Fibroblast of lung (primary cell): ENCODE measurements around the gene GPC5. TPM values are rescaled to one million over a fixed set of nuclear protein-coding genes. Genes with fewer than 3 reads are reported as not detected.

Experiments used
- DNase-seq, 2 donors: peaks; one replicate each; pipeline versions ENCODE4 v3.0.0 to v3.0.0-alpha.2; 2010; ENCODE audit warnings: low read depth in 2 of 2
- H2AFZ ChIP-seq: 2 replicates; pipeline ENCODE4 v1.5.1; 2012; ENCODE audit warnings: low read length, control low read depth, inconsistent platforms
- H3K27ac ChIP-seq: 2 replicates; pipeline ENCODE4 v1.5.1; 2011; ENCODE audit warnings: low read length, control low read depth; ENCODE audit not compliant: insufficient read depth
- H3K27me3 ChIP-seq: 2 replicates; pipeline ENCODE4 v1.5.1; 2011; ENCODE audit warnings: mild to moderate bottlenecking, low read length; ENCODE audit not compliant: control insufficient read depth, insufficient read depth
- H3K36me3 ChIP-seq: 2 replicates; pipeline ENCODE4 v1.5.1; 2011; ENCODE audit warnings: low read length; ENCODE audit not compliant: control insufficient read depth, insufficient read depth
- H3K4me1 ChIP-seq: 2 replicates; pipeline ENCODE4 v1.5.1; 2011; ENCODE audit warnings: low read length; ENCODE audit not compliant: control insufficient read depth, insufficient read depth; ENCODE audit errors: extremely low read depth
- H3K4me2 ChIP-seq: 2 replicates; pipeline ENCODE4 v1.5.1; 2011; ENCODE audit warnings: low read length, control low read depth; ENCODE audit not compliant: insufficient read depth; ENCODE audit errors: extremely low read depth
- H3K4me3 ChIP-seq, 4 experiments: fragments of 200-600 bp in 1 of 4; sonication (generic) in 1 of 4; replicated peaks in 1 of 4; 2 replicates each; pipeline ENCODE4 v1.5.1; 2011 to 2016; ENCODE audit warnings: low read length in 4 of 4, low read depth in 3 of 4, mild to moderate bottlenecking in 3 of 4, control low read depth in 2 of 4, inconsistent platforms in 1 of 4, mixed read lengths in 1 of 4; ENCODE audit not compliant: insufficient read depth in 1 of 4; ENCODE audit errors: control extremely low read depth in 1 of 4
- H3K79me2 ChIP-seq: 2 replicates; pipeline ENCODE4 v1.5.1; 2012; ENCODE audit warnings: mild to moderate bottlenecking, low read length, inconsistent platforms; ENCODE audit not compliant: control insufficient read depth, insufficient read depth
- H3K9ac ChIP-seq: 2 replicates; pipeline ENCODE4 v1.5.1; 2011; ENCODE audit warnings: mild to moderate bottlenecking, low read length, control low read depth; ENCODE audit not compliant: insufficient read depth
- H3K9me3 ChIP-seq: 2 replicates; pipeline ENCODE4 v1.5.1; 2012; ENCODE audit warnings: low read depth, low read length; ENCODE audit not compliant: control insufficient read depth, insufficient read depth
- H4K20me1 ChIP-seq: 2 replicates; pipeline ENCODE4 v1.5.1; 2011; ENCODE audit warnings: low read length; ENCODE audit not compliant: control insufficient read depth, insufficient read depth; ENCODE audit errors: extremely low read depth
- CTCF ChIP-seq, 2 donors: IDR thresholded peaks in 1 of 2; conservative IDR thresholded peaks in 1 of 2; 1 replicate in 1 of 2; 2 replicates in 1 of 2; pipeline ENCODE4 v1.5.1; 2011 to 2012; ENCODE audit warnings: low read length in 2 of 2, control low read depth in 1 of 2, inconsistent platforms in 1 of 2, low read depth in 1 of 2, mild to moderate bottlenecking in 1 of 2
- EZH2 ChIP-seq: IDR thresholded peaks from 2 replicates; pipeline ENCODE4 v1.5.1; 2012; ENCODE audit warnings: low read length, control low read depth, mild to moderate bottlenecking; ENCODE audit errors: missing control alignments
- polyA plus RNA-seq, 2 donors: library from polyadenylated mRNA; depleted of rRNA in 1 of 2; stranded (reverse) in 1 of 2; unstranded in 1 of 2; fragments of >200 nt; gene quantifications; 2 replicates each; pipeline ENCODE4 v1.2.1, GENCODE V29; 2011 to 2012; ENCODE audit warnings: missing spikeins in 1 of 2
- total RNA-seq: library from RNA; depleted of rRNA; stranded (reverse); fragments of >200 nt; gene quantifications from 2 replicates; pipeline ENCODE4 v1.2.1, GENCODE V29; 2014

Gene GPC5
- total and polyA plus RNA-seq, 2 donors (not counting 1 experiment from before 2014, with no cell fraction given): 0.17 TPM; not detected in 1

DNA sequence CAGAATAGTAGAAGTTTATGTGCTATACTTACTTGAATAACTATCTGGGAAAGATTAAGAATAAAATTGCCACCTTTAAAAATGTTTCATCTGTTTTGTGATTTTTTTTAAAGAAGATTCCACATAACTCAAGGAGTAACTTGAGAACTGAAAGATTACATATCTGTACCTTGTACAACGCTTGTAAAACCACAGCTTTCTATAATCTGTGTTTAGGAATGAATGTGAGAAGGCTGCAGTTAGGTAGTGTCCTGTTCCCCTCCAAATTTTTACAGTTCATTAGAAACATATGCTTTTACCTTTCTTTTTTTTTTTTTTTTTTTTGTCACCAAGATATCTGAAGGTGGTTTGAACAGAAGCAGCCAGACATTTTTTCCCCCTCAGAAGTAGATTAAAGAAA is 1515.4 kb downstream of the GPC5 start:
- H2AFZ ChIP-seq: no peak overlapping the region
- TF ChIP-seq EZH2 (no peak), CTCF (conservative IDR thresholded peaks at IDR 0.05 in 1 of 2, IDR thresholded peaks at IDR 0.05 in 1 of 2; ENCODE audit: low read depth in 1 of 2, low read length in 2 of 2) (no peak)
- H3K27me3 ChIP-seq: no peaks in the 10 kb centered on the region
- DNase-seq: no peak
- no peaks in the 10 kb centered on the region for H3K9me3 ChIP-seq
- no peaks in the 10 kb centered on the region for H3K4me1 ChIP-seq
- H4K20me1 ChIP-seq: no peaks in the 10 kb centered on the region
- no peak overlapping the region for H3K4me2 ChIP-seq
- no peaks in the 10 kb centered on the region for H3K36me3 ChIP-seq
- H3K79me2 ChIP-seq: no peaks in the 10 kb centered on the region
- no peak overlapping the region for H3K4me3 ChIP-seq
- no peak overlapping the region for H3K27ac ChIP-seq
- H3K9ac ChIP-seq: no peak overlapping the region

Other genes with a start within 250 kb of the GPC5 start
- gene MIR17HG, start 50.9 kb upstream of the GPC5 start, total RNA-seq: 3.3 and 6.2 TPM in 2 replicates
- gene MIR17HG, start 50.9 kb upstream of the GPC5 start, polyA plus RNA-seq: 0.36 and 0.42 TPM in 2 replicates